Nephron progenitor cell (in vitro differentiated cells): ENCODE data around the gene FARP1.

Experiments
- DNase-seq: peaks from one replicate; pipeline ENCODE4 v3.0.0; 2021
- H3K27ac Mint-ChIP-seq: 2 replicates; pipeline ENCODE4 v1.8.0; 2021; ENCODE audit warnings: mild to moderate bottlenecking, moderate library complexity, mixed read lengths
- H3K27me3 Mint-ChIP-seq: 2 replicates; pipeline ENCODE4 v1.8.0; 2021; ENCODE audit warnings: mild to moderate bottlenecking, low read depth, mixed read lengths; ENCODE audit not compliant: poor library complexity
- H3K36me3 Mint-ChIP-seq: 2 replicates; pipeline ENCODE4 v1.8.0; 2021; ENCODE audit warnings: low read depth, mixed read lengths
- H3K4me1 Mint-ChIP-seq: 2 replicates; pipeline ENCODE4 v1.8.0; 2021; ENCODE audit warnings: mixed read lengths
- H3K4me3 Mint-ChIP-seq: 2 replicates; pipeline ENCODE4 v1.8.0; 2021; ENCODE audit warnings: mild to moderate bottlenecking, moderate library complexity, mixed read lengths
- H3K9me3 Mint-ChIP-seq: 2 replicates; pipeline ENCODE4 v1.8.0; 2021; ENCODE audit warnings: mild to moderate bottlenecking, moderate library complexity, mixed read lengths
- TF ChIP-seq, protein P1 (sequence below): fragments of 200-600 bp; sonication (generic); IDR thresholded peaks from 2 replicates; pipeline ENCODE4 v1.5.0; 2021; ENCODE audit warnings: antibody characterized with exemption

The FARP1 gene

DNA sequence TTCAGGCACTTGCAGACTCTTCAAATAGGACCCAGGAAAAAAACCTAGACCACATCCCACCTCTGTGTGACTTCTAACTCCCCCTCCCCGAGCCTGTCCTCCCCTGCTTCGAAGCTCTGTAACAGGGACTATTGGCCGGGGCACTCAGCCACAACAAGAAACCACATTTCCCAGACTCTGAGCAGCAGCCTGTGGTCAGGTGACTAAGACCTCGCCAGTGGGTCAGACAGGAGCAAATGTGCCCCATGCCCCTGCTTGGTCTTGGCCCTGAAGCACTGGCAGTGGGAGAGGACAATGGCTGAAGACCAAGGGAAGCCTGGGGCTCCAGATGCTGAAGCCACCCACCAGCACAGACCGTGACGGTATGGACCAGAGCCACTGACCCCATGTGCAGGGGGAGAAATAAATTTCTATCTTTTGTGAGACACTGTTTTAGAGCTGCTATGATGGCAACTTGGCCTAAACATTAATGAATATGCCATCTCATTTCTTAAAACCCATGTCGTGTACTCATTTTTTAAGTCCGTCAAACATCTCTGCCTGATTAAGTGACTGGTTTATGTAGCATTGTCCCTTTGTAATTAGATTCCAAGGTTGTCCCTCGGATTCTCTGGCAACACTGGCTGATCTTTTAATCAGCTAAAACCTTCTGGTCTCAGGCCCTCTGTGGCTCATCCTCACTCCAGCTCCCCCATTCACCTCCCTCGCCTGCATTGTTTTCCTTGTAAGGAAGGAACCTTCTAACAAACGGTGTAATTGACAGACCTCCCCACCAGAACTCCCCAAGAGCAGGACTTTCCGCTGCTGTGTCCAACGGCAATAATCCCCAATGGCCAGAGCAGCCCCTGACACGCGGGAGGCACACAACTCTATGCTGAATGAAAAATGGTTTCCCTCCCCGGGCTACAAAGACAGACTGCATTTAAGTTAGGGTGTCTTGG, 335.6 kb downstream of the FARP1 start:
- Mint-ChIP-seq H3K4me1 (peaks cover 97% of the 10 kb centered on the region), H3K27ac (peak overlapping the region; percentile 97), H3K9me3 (no peaks in the 10 kb centered on the region), H3K27me3 (no peaks in the 10 kb centered on the region), H3K4me3 (peak overlapping the region; percentile 69), H3K36me3 (peaks cover 10% of the 10 kb centered on the region)
- TF ChIP-seq, protein P1, sequence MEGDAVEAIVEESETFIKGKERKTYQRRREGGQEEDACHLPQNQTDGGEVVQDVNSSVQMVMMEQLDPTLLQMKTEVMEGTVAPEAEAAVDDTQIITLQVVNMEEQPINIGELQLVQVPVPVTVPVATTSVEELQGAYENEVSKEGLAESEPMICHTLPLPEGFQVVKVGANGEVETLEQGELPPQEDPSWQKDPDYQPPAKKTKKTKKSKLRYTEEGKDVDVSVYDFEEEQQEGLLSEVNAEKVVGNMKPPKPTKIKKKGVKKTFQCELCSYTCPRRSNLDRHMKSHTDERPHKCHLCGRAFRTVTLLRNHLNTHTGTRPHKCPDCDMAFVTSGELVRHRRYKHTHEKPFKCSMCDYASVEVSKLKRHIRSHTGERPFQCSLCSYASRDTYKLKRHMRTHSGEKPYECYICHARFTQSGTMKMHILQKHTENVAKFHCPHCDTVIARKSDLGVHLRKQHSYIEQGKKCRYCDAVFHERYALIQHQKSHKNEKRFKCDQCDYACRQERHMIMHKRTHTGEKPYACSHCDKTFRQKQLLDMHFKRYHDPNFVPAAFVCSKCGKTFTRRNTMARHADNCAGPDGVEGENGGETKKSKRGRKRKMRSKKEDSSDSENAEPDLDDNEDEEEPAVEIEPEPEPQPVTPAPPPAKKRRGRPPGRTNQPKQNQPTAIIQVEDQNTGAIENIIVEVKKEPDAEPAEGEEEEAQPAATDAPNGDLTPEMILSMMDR = no peak
- peak; percentile 39 for DNase-seq

DNA sequence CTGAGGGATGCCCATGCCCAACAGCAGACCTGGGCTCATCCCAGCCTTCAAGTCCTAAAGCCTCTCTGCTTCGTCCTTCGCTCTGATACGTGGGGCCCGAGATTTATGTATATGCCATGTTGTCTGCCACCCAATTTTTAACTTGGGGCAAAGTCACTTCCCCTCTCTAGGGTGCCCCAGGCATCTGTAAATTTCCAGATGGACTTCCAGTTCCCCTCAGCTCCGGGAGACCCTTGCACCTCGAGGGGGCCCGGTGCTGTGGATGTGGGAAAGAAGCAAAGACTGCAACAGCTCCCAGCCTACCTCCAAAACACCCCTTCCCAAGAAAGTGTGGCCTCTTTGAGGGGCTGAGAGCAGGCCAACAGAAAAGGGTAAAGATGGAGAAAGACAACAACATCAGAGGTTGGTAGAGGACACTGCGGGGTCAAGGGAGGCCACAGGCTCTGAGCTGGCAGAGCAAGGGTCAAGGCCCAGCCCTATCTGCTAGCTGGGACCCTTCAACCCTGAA, 336.7 kb downstream of the FARP1 start:
- Mint-ChIP-seq H3K27ac (peak overlapping the region; percentile 97), H3K36me3 (peaks cover 1% of the 10 kb centered on the region), H3K4me3 (peak overlapping the region; percentile 35), H3K4me1 (peaks cover 97% of the 10 kb centered on the region), H3K9me3 (no peaks in the 10 kb centered on the region), H3K27me3 (no peaks in the 10 kb centered on the region)
- no peak for DNase-seq
- TF ChIP-seq, protein P1 = no peak

DNA sequence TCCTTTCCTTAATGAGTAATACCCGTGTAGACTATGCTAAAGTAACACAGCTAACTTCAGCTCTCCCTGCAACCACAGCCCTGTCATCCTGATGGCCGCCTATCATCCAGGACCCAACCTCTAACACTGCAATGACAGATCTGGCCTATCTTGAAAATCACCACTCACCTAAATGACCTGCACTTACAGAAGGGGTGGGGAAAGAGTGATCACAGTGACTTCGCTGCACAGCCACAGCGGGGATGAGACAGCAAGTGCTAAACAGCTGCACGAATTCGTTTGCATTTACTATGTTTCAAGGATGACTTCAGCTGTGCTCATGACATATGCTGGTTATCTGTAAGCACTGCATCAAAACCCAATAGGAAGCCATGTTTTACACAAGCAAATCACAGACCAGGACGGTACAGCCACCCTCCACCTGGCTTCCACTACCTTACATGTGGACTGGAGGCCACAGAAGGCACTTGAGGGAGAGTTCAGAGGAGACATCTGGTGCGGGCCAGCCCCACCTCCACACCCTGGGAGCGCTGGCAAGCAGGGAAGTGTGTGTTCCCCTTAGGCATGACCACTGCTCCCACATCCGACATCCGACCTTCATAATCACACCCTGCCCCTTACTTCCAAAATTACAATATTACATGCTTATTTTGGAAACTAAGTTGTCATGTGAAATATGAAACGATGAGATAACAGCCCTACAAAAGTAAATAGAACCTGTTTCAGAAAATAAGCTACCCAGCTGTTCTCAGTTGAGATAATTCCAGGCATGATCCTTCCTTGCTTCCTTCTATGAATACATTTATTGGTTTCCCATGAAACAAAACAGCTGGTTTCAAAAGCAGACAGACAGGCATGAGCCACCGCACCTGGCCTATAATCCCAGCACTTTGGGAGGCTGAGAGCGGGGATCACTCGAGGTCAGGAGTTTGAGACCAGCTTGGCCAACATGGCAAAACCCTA, 338.3 kb downstream of the FARP1 start:
- no peaks in the 10 kb centered on the region for H3K36me3 Mint-ChIP-seq
- peak overlapping the region; percentile 28 for H3K4me3 Mint-ChIP-seq
- TF ChIP-seq, protein P1 = no peak
- no peaks in the 10 kb centered on the region for H3K9me3 Mint-ChIP-seq
- peak overlapping the region; percentile 93 for H3K27ac Mint-ChIP-seq
- no peaks in the 10 kb centered on the region for H3K27me3 Mint-ChIP-seq
- H3K4me1 Mint-ChIP-seq = peaks cover 97% of the 10 kb centered on the region
- DNase-seq = no peak

DNA sequence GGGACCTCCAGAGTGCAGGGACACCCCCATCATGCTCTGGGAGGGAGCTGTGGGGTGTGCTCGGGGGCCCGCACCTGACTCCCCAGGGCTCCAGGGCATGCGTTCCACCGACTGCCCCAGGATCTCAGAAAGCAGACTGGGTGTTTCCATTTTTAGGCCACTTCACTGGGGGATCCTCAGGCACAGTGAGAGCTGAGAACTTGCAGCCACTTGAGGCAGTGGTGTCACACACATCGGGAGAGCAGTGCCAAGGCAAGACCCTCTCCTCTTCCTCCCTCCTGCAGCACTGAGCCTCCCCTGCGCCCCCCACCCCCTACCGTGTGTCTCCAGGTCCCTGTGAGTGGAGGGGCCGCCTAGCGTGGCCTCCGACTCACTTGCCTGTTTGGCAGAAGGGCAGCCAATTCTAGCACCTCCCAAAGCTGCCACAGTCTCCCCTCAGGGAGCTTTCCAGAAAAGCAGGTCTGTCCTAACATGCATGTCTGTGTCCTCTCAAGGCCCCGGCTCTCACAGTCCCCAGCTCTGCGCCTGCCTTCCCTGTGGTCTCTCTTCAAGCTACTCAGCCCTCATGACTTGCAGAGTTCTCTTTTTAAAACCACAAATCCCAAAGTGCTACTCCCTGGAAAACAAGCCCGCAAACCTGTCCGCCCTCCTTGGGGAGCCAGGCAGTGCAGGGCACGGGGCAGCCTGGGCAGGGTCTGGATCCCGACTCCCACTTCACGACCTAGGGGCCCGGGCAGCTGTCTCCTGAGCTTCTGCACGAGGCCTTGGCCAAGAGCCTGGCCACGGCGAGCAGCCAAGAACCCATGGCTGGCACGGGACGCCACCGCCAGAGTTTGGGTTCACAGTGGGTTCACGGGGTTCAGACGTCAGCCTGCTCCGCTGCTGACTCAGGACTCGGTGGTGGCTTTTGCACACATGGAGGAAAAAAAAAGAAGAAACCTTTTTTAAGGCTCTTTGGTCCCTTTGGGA, 339.9 kb downstream of the FARP1 start:
- H3K9me3 Mint-ChIP-seq = no peaks in the 10 kb centered on the region
- H3K4me1 Mint-ChIP-seq = peaks cover 97% of the 10 kb centered on the region
- peaks cover 3% of the 10 kb centered on the region for H3K27me3 Mint-ChIP-seq
- no peak overlapping the region for H3K4me3 Mint-ChIP-seq
- DNase-seq = no peak
- peak overlapping the region; percentile 99 for H3K27ac Mint-ChIP-seq
- TF ChIP-seq, protein P1 = no peak
- H3K36me3 Mint-ChIP-seq = no peaks in the 10 kb centered on the region
